Keratinocyte (primary cell): Measurements from ENCODE around the gene TWF1. TPM values are rescaled to one million over a fixed set of nuclear protein-coding genes. Genes with fewer than 3 reads are reported as not detected.
A peak's percentile ranks its signal among the peaks of the same experiment; 100 is the strongest.

Source experiments
- DNase-seq: peaks from one replicate; pipeline ENCODE4 v3.0.0-alpha.2; 2011; ENCODE audit warnings: low read depth, missing footprints, low spot score
- FAIRE-seq: peaks from 2 replicates; lab custom pipeline; 2011; peaks lifted over from hg19 to GRCh38; lab: Jason Lieb, UNC
- H2AFZ ChIP-seq: 2 replicates; pipeline ENCODE4 v1.6.0; 2012; ENCODE audit warnings: low read length, control low read depth, inconsistent platforms; ENCODE audit not compliant: control insufficient read depth
- H3K27ac ChIP-seq: 2 replicates; pipeline ENCODE4 v1.5.1; 2011; ENCODE audit warnings: low read length; ENCODE audit not compliant: control insufficient read depth, insufficient read depth
- H3K27me3 ChIP-seq: 3 replicates; pipeline ENCODE4 v1.6.0; 2011; ENCODE audit warnings: low read length; ENCODE audit not compliant: control insufficient read depth, insufficient read depth; ENCODE audit errors: extremely low read depth
- H3K36me3 ChIP-seq, 2 experiments: 2 replicates in 1 of 2; 3 replicates in 1 of 2; pipeline ENCODE4 v1.5.1; 2011; ENCODE audit warnings: low read length in 2 of 2, mild to moderate bottlenecking in 1 of 2; ENCODE audit not compliant: control insufficient read depth in 2 of 2, insufficient read depth in 2 of 2; ENCODE audit errors: extremely low read depth in 1 of 2
- H3K4me1 ChIP-seq: 3 replicates; pipeline ENCODE4 v1.5.1; 2011; ENCODE audit warnings: low read length; ENCODE audit not compliant: control insufficient read depth, insufficient read depth; ENCODE audit errors: extremely low read depth
- H3K4me2 ChIP-seq: 3 replicates; pipeline ENCODE4 v1.6.0; 2011; ENCODE audit warnings: low read depth, low read length; ENCODE audit not compliant: control insufficient read depth, insufficient read depth; ENCODE audit errors: extremely low read depth
- H3K4me3 ChIP-seq, 3 experiments: fragments of 200-600 bp in 1 of 3; sonication (generic) in 1 of 3; 2 replicates in 2 of 3; 3 replicates in 1 of 3; pipeline ENCODE4 v1.5.1; 2011 to 2016; ENCODE audit warnings: low read length in 3 of 3, mild to moderate bottlenecking in 3 of 3, control low read depth in 2 of 3, inconsistent platforms in 1 of 3, low read depth in 1 of 3, mixed read lengths in 1 of 3, mixed run types in 1 of 3, moderate library complexity in 1 of 3; ENCODE audit not compliant: control insufficient read depth in 2 of 3, insufficient read depth in 2 of 3; ENCODE audit errors: extremely low read depth in 1 of 3
- H3K79me2 ChIP-seq: 2 replicates; pipeline ENCODE4 v1.6.0; 2012; ENCODE audit warnings: low read length; ENCODE audit not compliant: control insufficient read depth, insufficient read depth
- H3K9ac ChIP-seq: 3 replicates; pipeline ENCODE4 v1.6.0; 2011; ENCODE audit warnings: low read length; ENCODE audit not compliant: control insufficient read depth, insufficient read depth; ENCODE audit errors: extremely low read depth
- H3K9me1 ChIP-seq: 3 replicates; pipeline ENCODE4 v1.6.0; 2011; ENCODE audit warnings: low read length; ENCODE audit not compliant: control insufficient read depth, insufficient read depth; ENCODE audit errors: extremely low read depth
- H3K9me3 ChIP-seq: 2 replicates; pipeline ENCODE4 v1.5.1; 2012; ENCODE audit warnings: low read depth, low read length; ENCODE audit not compliant: control insufficient read depth
- H4K20me1 ChIP-seq: 3 replicates; pipeline ENCODE4 v1.6.0; 2011; ENCODE audit warnings: low read length; ENCODE audit not compliant: control insufficient read depth, insufficient read depth; ENCODE audit errors: extremely low read depth
- CTCF ChIP-seq, 3 experiments: IDR thresholded peaks in 1 of 3; conservative IDR thresholded peaks in 1 of 3; optimal IDR thresholded peaks in 1 of 3; 2 replicates in 2 of 3; 3 replicates in 1 of 3; pipeline versions ENCODE3 to v1.5.1; 2011; ENCODE audit warnings: low read length in 3 of 3, mild to moderate bottlenecking in 3 of 3, moderate library complexity in 2 of 3, control low read depth in 1 of 3, inconsistent platforms in 1 of 3; ENCODE audit not compliant: insufficient read depth in 2 of 3; ENCODE audit errors: extremely low read depth in 1 of 3
- EZH2 ChIP-seq: IDR thresholded peaks from one replicate; pipeline ENCODE4 v1.6.1; 2012; ENCODE audit warnings: inconsistent platforms, mild to moderate bottlenecking, low read length, moderate library complexity
- dilution Hi-C: fragments of 300-500 bp; cut with MboI; formaldehyde crosslinking; loops from one replicate; pipeline ENCODE4 v1.7.0; 2020; ENCODE audit warnings: low sequenced_read_pairs; ENCODE audit not compliant: extremely low pct_ligation_motif_present
- polyA plus RNA-seq, 5 experiments: library from polyadenylated mRNA; depleted of rRNA in 3 of 5; stranded (reverse) in 3 of 5; stranded (forward) in 1 of 5; unstranded in 1 of 5; fragments of >200 nt; gene quantifications; 1 replicate in 1 of 5; 2 replicates in 3 of 5; 3 replicates in 1 of 5; pipeline versions ENCODE4 v1.2.1 to v1.2.3, GENCODE V29; 2011 to 2012; ENCODE audit warnings: missing spikeins in 2 of 5, low read depth in 1 of 5, low replicate concordance in 1 of 5

TWF1 gene
- polyA plus RNA-seq, 1 donor (not counting 4 experiments of a cell fraction or from before 2014, with no cell fraction given) = 167 TPM

- FAIRE-seq = peak; percentile 61
- H3K4me1 ChIP-seq = peaks cover 23% of the 10 kb centered on the region
- no peaks in the 10 kb centered on the region for H3K36me3 ChIP-seq
- TF ChIP-seq EZH2 = no peak
- no peak for TF ChIP-seq CTCF (optimal IDR thresholded peaks at IDR 0.05 in 1 of 3, IDR thresholded peaks at IDR 0.05 in 1 of 3, conservative IDR thresholded peaks at IDR 0.05 in 1 of 3; ENCODE audit: extremely low read depth in 1 of 3, insufficient read depth in 2 of 3, low read length in 3 of 3)
- no peaks in the 10 kb centered on the region for H3K9me1 ChIP-seq
- dilution Hi-C loops = no loop called here
- DNase-seq = no peak
- H3K4me2 ChIP-seq = no peak overlapping the region
- no peaks in the 10 kb centered on the region for H3K27me3 ChIP-seq
- no peaks in the 10 kb centered on the region for H3K9me3 ChIP-seq
- no peak overlapping the region for H3K9ac ChIP-seq
- H3K79me2 ChIP-seq = no peaks in the 10 kb centered on the region
- no peak overlapping the region for H3K4me3 ChIP-seq
- H3K27ac ChIP-seq = no peak overlapping the region
- no peak overlapping the region for H2AFZ ChIP-seq
- H4K20me1 ChIP-seq = no peaks in the 10 kb centered on the region
Observed at GRCh38 chr12:43766291-43766690, 39.8 kb downstream of the TWF1 start.

GRCh38 chr12:43764528-43764927 lies 41.6 kb downstream of the TWF1 start:
- dilution Hi-C loops = no loop called here
- H3K27ac ChIP-seq = no peak overlapping the region
- no peaks in the 10 kb centered on the region for H4K20me1 ChIP-seq
- H3K9me1 ChIP-seq = no peaks in the 10 kb centered on the region
- no peak overlapping the region for H3K9ac ChIP-seq
- H3K27me3 ChIP-seq = no peaks in the 10 kb centered on the region
- H3K4me3 ChIP-seq = no peak overlapping the region
- H3K9me3 ChIP-seq = no peaks in the 10 kb centered on the region
- peaks cover 8% of the 10 kb centered on the region for H3K79me2 ChIP-seq
- no peaks in the 10 kb centered on the region for H3K36me3 ChIP-seq
- H3K4me1 ChIP-seq = peaks cover 35% of the 10 kb centered on the region
- H2AFZ ChIP-seq = no peak overlapping the region
- no peak for FAIRE-seq
- no peak for DNase-seq
- no peak for TF ChIP-seq CTCF (optimal IDR thresholded peaks at IDR 0.05 in 1 of 3, IDR thresholded peaks at IDR 0.05 in 1 of 3, conservative IDR thresholded peaks at IDR 0.05 in 1 of 3; ENCODE audit: extremely low read depth in 1 of 3, insufficient read depth in 2 of 3, low read length in 3 of 3)
- TF ChIP-seq EZH2 = no peak
- no peak overlapping the region for H3K4me2 ChIP-seq
